K562 (cell line): ENCODE measurements around the gene ANAPC16. TPM values are rescaled to one million over a fixed set of nuclear protein-coding genes. Genes with fewer than 3 reads are reported as not detected.
A peak's percentile ranks its signal among the peaks of the same experiment; 100 is the strongest.

Experiments
- ATF4 ChIP-seq: fragments of 450-650 bp; formaldehyde crosslinking; IDR thresholded peaks from 2 replicates; pipeline ENCODE4 v1.4.0; 2022; ENCODE audit warnings: mild to moderate bottlenecking, moderate library complexity
- ATF7 ChIP-seq: fragments of 450-650 bp; IDR thresholded peaks from 2 replicates; pipeline ENCODE4 v1.7.1; 2014; ENCODE audit warnings: mild to moderate bottlenecking, moderate library complexity
- E4F1 ChIP-seq: fragments of 250-450 bp; sonication (Bioruptor Pico); IDR thresholded peaks from 2 replicates; pipeline ENCODE4 v1.5.0; 2021; ENCODE audit warnings: mild to moderate bottlenecking, borderline replicate concordance
- ELF4 ChIP-seq: fragments of 450-650 bp; formaldehyde crosslinking; IDR thresholded peaks from 2 replicates; pipeline ENCODE4 v1.4.0; 2022; ENCODE audit warnings: missing genetic modification characterization
- HCFC1 ChIP-seq: IDR thresholded peaks from 2 replicates; pipeline ENCODE4 v1.6.1; 2012; ENCODE audit warnings: low read depth, low read length, improper control_type of control experiment
- HDAC3 ChIP-seq: fragments of 450-650 bp; IDR thresholded peaks from 2 replicates; pipeline ENCODE4 v1.6.1; 2018; ENCODE audit warnings: borderline replicate concordance, mild to moderate bottlenecking, moderate library complexity; ENCODE audit not compliant: partially characterized antibody
- MECOM ChIP-seq: fragments of 250-450 bp; sonication (Bioruptor Pico); IDR thresholded peaks from 2 replicates; pipeline ENCODE4 v1.8.0; 2022; ENCODE audit warnings: inconsistent platforms
- NCOA4 ChIP-seq: fragments of 450-650 bp; IDR thresholded peaks from 2 replicates; pipeline ENCODE4 v1.6.1; 2018; ENCODE audit warnings: mild to moderate bottlenecking; ENCODE audit not compliant: partially characterized antibody
- NKRF ChIP-seq: fragments of 450-650 bp; IDR thresholded peaks from 2 replicates; pipeline ENCODE4 v1.6.1; 2016; ENCODE audit warnings: borderline replicate concordance
- NR3C1 ChIP-seq: sonication (generic); formaldehyde crosslinking; IDR thresholded peaks from 2 replicates; pipeline ENCODE4 v1.8.1; 2022; ENCODE audit warnings: missing genetic modification reagents
- NR4A1 ChIP-seq, 2 experiments: fragments of 250-450 bp in 1 of 2; fragments of 450-650 bp in 1 of 2; sonication (Bioruptor Pico) in 1 of 2; IDR thresholded peaks; 2 replicates each; pipeline versions ENCODE4 v1.4.0 to v1.6.1; 2016 to 2020; ENCODE audit warnings: mild to moderate bottlenecking in 2 of 2, missing compliant biosample characterization in 1 of 2, missing genetic modification characterization in 1 of 2, moderate library complexity in 1 of 2
- RBM14 ChIP-seq: fragments of 200-400 bp; formaldehyde crosslinking; IDR thresholded peaks from 2 replicates; pipeline ENCODE4 v1.6.1; 2018; ENCODE audit warnings: low read depth, mild to moderate bottlenecking, low read length, moderate library complexity, borderline replicate concordance; ENCODE audit not compliant: insufficient read depth
- SMARCC2 ChIP-seq: fragments of 450-650 bp; IDR thresholded peaks from 2 replicates; pipeline ENCODE4 v1.6.1; 2017; ENCODE audit warnings: antibody characterized with exemption, moderate library complexity, mild to moderate bottlenecking, low read depth
- TSC22D4 ChIP-seq: fragments of 450-650 bp; IDR thresholded peaks from 2 replicates; pipeline ENCODE4 v1.6.1; 2016; ENCODE audit warnings: missing genetic modification characterization, missing biosample characterization, control low read depth
- ZBTB17 ChIP-seq: fragments of 450-650 bp; formaldehyde crosslinking; IDR thresholded peaks from 2 replicates; pipeline ENCODE4 v1.4.0; 2020; ENCODE audit warnings: mild to moderate bottlenecking
- ZBTB9 ChIP-seq: fragments of 450-650 bp; formaldehyde crosslinking; IDR thresholded peaks from 2 replicates; pipeline ENCODE4 v1.4.0; 2020; ENCODE audit warnings: mild to moderate bottlenecking, moderate library complexity
- ZNF324 ChIP-seq: fragments of 250-450 bp; sonication (Bioruptor Pico); IDR thresholded peaks from 2 replicates; pipeline ENCODE4 v1.4.0; 2020; ENCODE audit warnings: mild to moderate bottlenecking
- ZNF699 ChIP-seq: fragments of 250-450 bp; sonication (Bioruptor Pico); IDR thresholded peaks from 2 replicates; pipeline ENCODE4 v1.8.0; 2021; ENCODE audit warnings: mild to moderate bottlenecking, moderate library complexity; ENCODE audit not compliant: insufficient replicate concordance
- polyA plus RNA-seq, 8 experiments: library from polyadenylated mRNA; depleted of rRNA in 4 of 8; stranded (reverse) in 5 of 8; unstranded in 3 of 8; fragments of >200 nt; fragmentation: Nextera tagmentation in 2 of 8; fragmentation: Illumina TruSeq in 1 of 8; extraction: Ambion mirVana in 2 of 8; extraction: Trizol in 1 of 8; gene quantifications; 2 replicates each; pipeline versions ENCODE4 v1.2.1 to v1.2.3, GENCODE V29; 2011 to 2014; ENCODE audit warnings: inconsistent platforms in 1 of 8, missing spikeins in 1 of 8
- total RNA-seq, 7 experiments: library from RNA; depleted of rRNA in 6 of 7; stranded (reverse); fragments of >200 nt in 6 of 7; fragmentation: Illumina TruSeq in 2 of 7; extraction: Trizol in 2 of 7; gene quantifications; 2 replicates each; pipeline versions ENCODE4 v1.2.1 to v1.2.3, GENCODE V29; 2011 to 2021; ENCODE audit warnings: low replicate concordance in 1 of 7

ANAPC16 gene
- total and polyA plus RNA-seq, 9 of the 15 experiments (the other 6 are each of a cell fraction or from before 2014, with no cell fraction given) = 42.6 to 208 (median 108) TPM

GRCh38 chr10:72260239-72260975 is 44.6 kb downstream of the ANAPC16 start (continued):
- TF ChIP-seq NCOA4 (no peak), MECOM (CRISPR knock-in tag) (peak; percentile 69; the same call in 1 of the 2 replicates), RBM14 (no peak), ATF7 (peak; percentile 63), TSC22D4 (tag) (no peak), HDAC3 (peak; percentile 72), NR4A1 (CRISPR knock-in tag; IDR thresholded peaks at IDR 0.05) (peak; percentile 75; the same call in 1 of the 2 replicates), NR4A1 (tag; IDR thresholded peaks at IDR 0.05) (peak; percentile 96), NR3C1 (CRISPR knock-in tag) (no peak), HCFC1 (peak; percentile 36; the same call in 1 of the 2 replicates), E4F1 (CRISPR knock-in tag) (peak; percentile 39; the same call in 1 of the 2 replicates), ZBTB9 (CRISPR knock-in tag) (peak; percentile 97), ZNF699 (no peak), ATF4 (CRISPR knock-in tag) (peak; percentile 81), ELF4 (peak; percentile 33; the same call in 1 of the 2 replicates), NKRF (no peak), ZBTB17 (CRISPR knock-in tag) (peak; percentile 88), SMARCC2 (peak; percentile 29; the same call in 1 of the 2 replicates), ZNF324 (peak; percentile 55)
